Measurements from ENCODE around the gene SLC25A13. TPM values are rescaled to one million over a fixed set of nuclear protein-coding genes. Genes with fewer than 3 reads are reported as not detected.

The SLC25A13 gene
- total RNA-seq, 1 donor from 2014 or later = 55.8 TPM

DNA sequence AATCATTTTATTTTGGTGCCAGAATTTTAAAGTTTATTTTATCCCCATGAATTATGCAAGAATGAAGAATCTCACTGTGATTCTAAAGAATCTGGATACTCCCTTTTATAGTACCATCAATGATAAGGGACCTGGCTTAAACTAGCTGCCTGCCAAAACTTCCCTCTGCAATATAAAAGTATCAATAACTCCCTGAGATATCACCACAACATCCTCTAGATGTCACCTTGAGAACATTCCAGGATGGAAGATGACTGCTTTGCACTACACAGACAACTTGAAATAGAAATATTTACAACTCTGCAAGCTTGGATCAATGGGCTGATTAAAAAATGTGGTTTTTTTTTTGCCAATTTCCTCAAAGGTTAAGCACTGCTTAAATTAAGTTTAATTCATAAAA, 142.1 kb downstream of the SLC25A13 start:
- no peak for DNase-seq (ENCODE audit: extremely low spot score, unreplicated experiment)
- TF ChIP-seq, protein P1, sequence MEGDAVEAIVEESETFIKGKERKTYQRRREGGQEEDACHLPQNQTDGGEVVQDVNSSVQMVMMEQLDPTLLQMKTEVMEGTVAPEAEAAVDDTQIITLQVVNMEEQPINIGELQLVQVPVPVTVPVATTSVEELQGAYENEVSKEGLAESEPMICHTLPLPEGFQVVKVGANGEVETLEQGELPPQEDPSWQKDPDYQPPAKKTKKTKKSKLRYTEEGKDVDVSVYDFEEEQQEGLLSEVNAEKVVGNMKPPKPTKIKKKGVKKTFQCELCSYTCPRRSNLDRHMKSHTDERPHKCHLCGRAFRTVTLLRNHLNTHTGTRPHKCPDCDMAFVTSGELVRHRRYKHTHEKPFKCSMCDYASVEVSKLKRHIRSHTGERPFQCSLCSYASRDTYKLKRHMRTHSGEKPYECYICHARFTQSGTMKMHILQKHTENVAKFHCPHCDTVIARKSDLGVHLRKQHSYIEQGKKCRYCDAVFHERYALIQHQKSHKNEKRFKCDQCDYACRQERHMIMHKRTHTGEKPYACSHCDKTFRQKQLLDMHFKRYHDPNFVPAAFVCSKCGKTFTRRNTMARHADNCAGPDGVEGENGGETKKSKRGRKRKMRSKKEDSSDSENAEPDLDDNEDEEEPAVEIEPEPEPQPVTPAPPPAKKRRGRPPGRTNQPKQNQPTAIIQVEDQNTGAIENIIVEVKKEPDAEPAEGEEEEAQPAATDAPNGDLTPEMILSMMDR (conservative IDR thresholded peaks at IDR 0.05) = no peak
- Mint-ChIP-seq H3K36me3 (peaks cover 33% of the 10 kb centered on the region), H3K9me3 (no peaks in the 10 kb centered on the region), H3K4me3 (no peak overlapping the region), H3K4me1 (ENCODE audit: unreplicated experiment) (peaks cover 48% of the 10 kb centered on the region), H3K27me3 (no peaks in the 10 kb centered on the region), H3K27ac (no peak overlapping the region)

DNA sequence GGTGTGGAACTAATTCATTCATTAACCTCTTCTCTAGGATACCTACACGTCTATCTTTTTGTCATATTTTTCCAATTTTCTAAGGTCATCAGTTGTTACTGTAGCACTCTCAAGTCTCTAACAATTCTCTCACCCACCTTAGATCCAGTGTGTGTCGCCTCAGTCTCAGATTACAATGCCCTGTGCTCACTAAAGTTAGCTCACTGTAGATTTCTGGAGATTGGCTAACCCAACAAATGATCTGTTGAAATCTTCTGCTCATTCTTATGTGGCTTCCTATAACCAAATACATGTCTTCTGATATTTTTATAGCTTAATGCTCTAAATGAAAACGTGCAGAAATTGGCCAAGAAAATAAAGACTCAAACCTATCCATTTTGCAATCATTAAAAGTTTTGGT, 142.6 kb downstream of the SLC25A13 start:
- H3K4me3 Mint-ChIP-seq = peak overlapping the region; percentile 0
- H3K27me3 Mint-ChIP-seq = no peaks in the 10 kb centered on the region
- TF ChIP-seq, protein P1 (conservative IDR thresholded peaks at IDR 0.05) = no peak
- no peak for DNase-seq (ENCODE audit: extremely low spot score, unreplicated experiment)
- peaks cover 53% of the 10 kb centered on the region for H3K4me1 Mint-ChIP-seq (ENCODE audit: unreplicated experiment)
- peaks cover 34% of the 10 kb centered on the region for H3K36me3 Mint-ChIP-seq
- no peak overlapping the region for H3K27ac Mint-ChIP-seq
- no peaks in the 10 kb centered on the region for H3K9me3 Mint-ChIP-seq

DNA sequence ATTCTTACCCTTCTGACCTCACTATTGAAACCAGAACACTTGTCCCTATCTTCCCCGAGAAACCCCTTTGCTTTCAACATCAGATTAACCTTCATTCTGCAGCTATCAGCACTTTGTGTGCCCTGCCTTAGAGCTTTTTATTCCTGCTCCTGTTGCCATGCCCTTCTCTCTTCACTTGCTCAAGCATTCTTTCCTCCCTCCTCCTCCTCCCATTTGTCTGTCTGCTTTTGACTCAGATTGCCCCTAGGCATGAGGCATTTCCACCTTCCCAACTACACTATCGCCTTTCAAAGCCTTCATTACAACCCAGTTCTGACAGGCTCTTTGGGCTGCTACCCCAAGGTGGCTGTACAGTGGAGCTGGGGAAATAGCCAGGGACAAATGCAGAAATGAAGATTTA, 143.3 kb downstream of the SLC25A13 start:
- H3K9me3 Mint-ChIP-seq = no peaks in the 10 kb centered on the region
- H3K36me3 Mint-ChIP-seq = peaks cover 28% of the 10 kb centered on the region
- H3K4me3 Mint-ChIP-seq = peak overlapping the region; percentile 44
- TF ChIP-seq, protein P1 (conservative IDR thresholded peaks at IDR 0.05) = no peak
- H3K27me3 Mint-ChIP-seq = no peaks in the 10 kb centered on the region
- peak overlapping the region; percentile 11 for H3K27ac Mint-ChIP-seq
- DNase-seq (ENCODE audit: extremely low spot score, unreplicated experiment) = no peak
- peaks cover 51% of the 10 kb centered on the region for H3K4me1 Mint-ChIP-seq (ENCODE audit: unreplicated experiment)

DNA sequence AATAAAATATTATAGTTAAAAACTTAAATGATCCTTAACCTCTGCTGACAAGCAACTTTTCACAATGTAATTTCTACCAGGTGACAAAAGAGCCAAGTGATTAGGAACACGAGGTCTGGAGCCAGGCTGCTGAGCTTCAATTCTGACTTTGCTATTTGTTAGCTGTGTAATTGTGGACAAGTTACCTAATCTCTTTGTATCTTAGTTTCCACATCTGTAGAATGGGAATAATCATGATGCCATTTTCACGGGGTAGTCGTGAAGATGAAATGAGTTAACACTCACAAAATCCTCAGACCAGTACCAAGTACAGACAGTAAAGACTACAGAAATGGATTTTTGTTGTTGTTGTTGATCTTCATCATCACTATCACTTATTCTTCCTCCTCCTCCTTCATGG, 144.5 kb downstream of the SLC25A13 start:
- Mint-ChIP-seq H3K4me1 (ENCODE audit: unreplicated experiment) (peaks cover 40% of the 10 kb centered on the region), H3K4me3 (no peak overlapping the region), H3K27me3 (no peaks in the 10 kb centered on the region), H3K9me3 (no peaks in the 10 kb centered on the region), H3K27ac (no peak overlapping the region), H3K36me3 (peaks cover 23% of the 10 kb centered on the region)
- TF ChIP-seq, protein P1 (conservative IDR thresholded peaks at IDR 0.05) = no peak
- no peak for DNase-seq (ENCODE audit: extremely low spot score, unreplicated experiment)

DNA sequence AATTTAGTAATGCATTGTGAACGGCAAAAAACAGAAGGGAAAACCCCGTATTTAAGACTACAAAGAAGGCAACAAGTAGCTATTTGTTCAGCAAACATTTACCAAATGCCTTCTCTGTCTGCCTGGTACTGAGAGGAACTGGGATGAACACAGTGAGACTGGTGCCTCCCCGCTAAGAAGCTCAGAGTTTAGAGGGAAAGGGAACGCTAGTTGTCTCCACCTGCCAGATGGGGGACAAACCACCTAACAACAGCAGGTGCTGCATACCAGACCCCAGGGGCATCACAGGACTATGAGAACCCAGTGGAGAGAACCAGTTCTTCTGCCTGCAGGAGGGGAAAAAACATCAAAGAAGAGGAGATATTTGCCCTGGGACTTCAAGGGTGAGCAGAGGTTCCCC, 147.1 kb downstream of the SLC25A13 start:
- no peaks in the 10 kb centered on the region for H3K27me3 Mint-ChIP-seq
- DNase-seq (ENCODE audit: extremely low spot score, unreplicated experiment) = no peak
- H3K27ac Mint-ChIP-seq = peak overlapping the region; percentile 32
- H3K9me3 Mint-ChIP-seq = no peaks in the 10 kb centered on the region
- H3K4me3 Mint-ChIP-seq = peak overlapping the region; percentile 34
- TF ChIP-seq, protein P1 (conservative IDR thresholded peaks at IDR 0.05) = no peak
- H3K36me3 Mint-ChIP-seq = peaks cover 22% of the 10 kb centered on the region
- peaks cover 32% of the 10 kb centered on the region for H3K4me1 Mint-ChIP-seq (ENCODE audit: unreplicated experiment)

DNA sequence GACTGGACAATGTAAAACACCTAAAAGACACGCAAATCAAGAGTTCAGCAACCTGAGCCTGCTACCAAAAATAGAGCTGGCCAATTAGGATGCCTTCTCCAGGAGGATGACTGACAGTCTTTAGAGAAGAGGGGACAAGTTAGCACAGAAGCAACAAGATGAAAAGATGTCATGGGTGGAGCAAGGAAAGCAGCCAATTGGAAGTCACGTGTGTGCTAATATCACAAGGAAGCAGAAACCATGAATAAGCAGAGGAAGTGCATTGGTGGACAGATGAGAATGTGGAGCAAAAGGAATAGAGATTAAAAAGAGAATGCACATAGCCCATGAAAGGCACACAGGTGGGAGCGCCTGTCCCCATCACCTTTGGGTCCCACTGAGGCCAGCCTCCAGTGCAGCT, 148.1 kb downstream of the SLC25A13 start:
- DNase-seq (ENCODE audit: extremely low spot score, unreplicated experiment) = no peak
- H3K4me1 Mint-ChIP-seq (ENCODE audit: unreplicated experiment) = peaks cover 23% of the 10 kb centered on the region
- no peak overlapping the region for H3K27ac Mint-ChIP-seq
- H3K9me3 Mint-ChIP-seq = no peaks in the 10 kb centered on the region
- H3K27me3 Mint-ChIP-seq = no peaks in the 10 kb centered on the region
- H3K4me3 Mint-ChIP-seq = no peak overlapping the region
- TF ChIP-seq, protein P1 (conservative IDR thresholded peaks at IDR 0.05) = no peak
- H3K36me3 Mint-ChIP-seq = peaks cover 22% of the 10 kb centered on the region
